ENCODE results near the gene IQCE.

The IQCE gene

DNA sequence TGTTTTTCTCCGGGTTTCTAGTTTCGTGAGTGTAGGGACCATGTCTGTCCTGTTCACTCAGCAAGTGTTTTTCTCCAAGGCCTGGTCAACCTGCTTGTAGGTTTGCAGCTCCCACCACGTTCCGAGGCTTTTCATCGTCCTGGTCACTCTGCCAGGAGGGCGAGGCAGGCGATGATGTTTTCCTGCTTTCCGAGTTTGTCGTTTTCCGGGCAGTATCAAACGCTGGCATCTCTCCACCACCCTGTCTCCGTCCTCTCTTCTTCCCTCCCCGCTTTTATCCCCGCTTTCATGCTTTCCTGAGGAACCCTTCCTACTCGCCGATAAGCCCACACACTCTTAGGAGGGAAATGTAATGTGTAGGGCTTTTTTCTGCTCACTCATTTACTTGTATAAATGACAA lies 11.2 kb downstream of the IQCE start:
- Histone ChIP-seq H3K9me2 (replicated peaks; ENCODE audit: control insufficient read depth, low read length) (no peaks in the 10 kb centered on the region), H3F3A (ENCODE audit: control insufficient read depth, insufficient read depth) (0 out of 2 replicates have a peak, but pooled peaks cover 4% of the 10 kb centered on the region), H4K20me1 (ENCODE audit: control insufficient read depth, insufficient read depth, low read depth, low read length) (no peaks in the 10 kb centered on the region), H3K9me3 (ENCODE audit: control insufficient read depth, insufficient read depth, low read length) (no peaks in the 10 kb centered on the region), H3K4me1 (ENCODE audit: control insufficient read depth, low read length) (peaks cover 19% of the 10 kb centered on the region), H3K36me3 (ENCODE audit: control insufficient read depth, low read length) (no peaks in the 10 kb centered on the region), H3K27ac (ENCODE audit: low read depth, low read length) (no peak overlapping the region), H3K27me3 (ENCODE audit: control insufficient read depth, low read length) (peaks cover 8% of the 10 kb centered on the region), H3K79me2 (ENCODE audit: control insufficient read depth, low read length) (no peaks in the 10 kb centered on the region), H3K4me3 (ENCODE audit: low read length) (no peak overlapping the region), H3K4me2 (ENCODE audit: low read length) (no peak overlapping the region)
- no peak for TF ChIP-seq CTCF (IDR thresholded peaks at IDR 0.05; ENCODE audit: low read depth, low read length, poor library complexity, severe bottlenecking)
- TF ChIP-seq EZH2phosphoT487 (IDR thresholded peaks at IDR 0.05; ENCODE audit: borderline replicate concordance, low read length) = no peak

GRCh38 chr7:2571409-2571808 lies 12.6 kb downstream of the IQCE start:
- Histone ChIP-seq H3F3A (ENCODE audit: control insufficient read depth, insufficient read depth) (0 out of 2 replicates have a peak, but pooled peaks cover 4% of the 10 kb centered on the region), H3K27ac (ENCODE audit: low read depth, low read length) (no peak overlapping the region), H3K79me2 (ENCODE audit: control insufficient read depth, low read length) (no peaks in the 10 kb centered on the region), H3K9me2 (replicated peaks; ENCODE audit: control insufficient read depth, low read length) (no peaks in the 10 kb centered on the region), H3K36me3 (ENCODE audit: control insufficient read depth, low read length) (no peaks in the 10 kb centered on the region), H3K9me3 (ENCODE audit: control insufficient read depth, insufficient read depth, low read length) (no peaks in the 10 kb centered on the region), H3K4me2 (ENCODE audit: low read length) (no peak overlapping the region), H4K20me1 (ENCODE audit: control insufficient read depth, insufficient read depth, low read depth, low read length) (no peaks in the 10 kb centered on the region), H3K27me3 (ENCODE audit: control insufficient read depth, low read length) (peaks cover 8% of the 10 kb centered on the region), H3K4me3 (ENCODE audit: low read length) (no peak overlapping the region), H3K4me1 (ENCODE audit: control insufficient read depth, low read length) (peaks cover 19% of the 10 kb centered on the region)
- TF ChIP-seq EZH2phosphoT487 (IDR thresholded peaks at IDR 0.05; ENCODE audit: borderline replicate concordance, low read length) (no peak), CTCF (IDR thresholded peaks at IDR 0.05; ENCODE audit: low read depth, low read length, poor library complexity, severe bottlenecking) (no peak)

DNA sequence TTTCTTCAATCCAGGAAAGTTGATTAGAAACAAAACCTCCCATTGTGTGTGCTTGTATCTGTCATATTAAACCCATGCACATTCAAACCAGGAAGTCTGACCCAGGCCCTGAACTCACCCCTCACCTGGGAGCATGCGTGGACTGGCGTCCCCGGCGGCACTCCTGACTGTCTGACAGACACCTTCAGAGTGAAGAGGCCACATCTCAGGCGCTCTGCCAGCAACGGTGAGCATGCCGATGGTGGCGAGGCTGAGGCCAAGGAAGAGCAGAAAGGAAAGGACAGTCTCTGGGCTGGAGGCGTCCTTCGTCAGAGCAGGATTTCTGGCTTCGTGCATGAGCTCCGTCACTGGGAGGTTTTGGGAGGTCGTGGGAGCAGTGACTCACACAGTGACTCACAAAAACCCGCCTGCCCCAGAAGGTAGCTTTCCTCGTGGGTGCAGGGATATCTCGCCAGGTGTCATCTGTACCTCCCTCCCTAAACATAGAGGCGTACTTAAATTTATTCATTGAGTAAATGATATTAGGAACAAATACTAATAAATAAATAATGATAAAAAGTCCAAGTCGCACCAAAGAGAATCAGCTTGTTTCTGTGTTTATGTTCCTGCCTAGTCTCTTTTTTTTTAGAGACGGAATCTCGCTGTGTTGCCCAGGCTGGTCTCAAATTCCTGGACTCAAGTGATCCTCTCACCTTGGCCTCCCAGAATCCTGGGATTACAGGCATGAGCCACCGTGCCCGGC lies 13.5 kb downstream of the IQCE start:
- peaks cover 11% of the 10 kb centered on the region for H3K4me1 ChIP-seq (ENCODE audit: control insufficient read depth, low read length)
- no peak overlapping the region for H3K4me3 ChIP-seq (ENCODE audit: low read length)
- no peaks in the 10 kb centered on the region for H3F3A ChIP-seq (ENCODE audit: control insufficient read depth, insufficient read depth)
- no peak for TF ChIP-seq CTCF (IDR thresholded peaks at IDR 0.05; ENCODE audit: low read depth, low read length, poor library complexity, severe bottlenecking)
- no peak for TF ChIP-seq EZH2phosphoT487 (IDR thresholded peaks at IDR 0.05; ENCODE audit: borderline replicate concordance, low read length)
- H3K27ac ChIP-seq (ENCODE audit: low read depth, low read length) = no peak overlapping the region
- no peaks in the 10 kb centered on the region for H3K9me2 ChIP-seq (replicated peaks; ENCODE audit: control insufficient read depth, low read length)
- H3K9me3 ChIP-seq (ENCODE audit: control insufficient read depth, insufficient read depth, low read length) = no peaks in the 10 kb centered on the region
- H3K27me3 ChIP-seq (ENCODE audit: control insufficient read depth, low read length) = peaks cover 3% of the 10 kb centered on the region
- H3K36me3 ChIP-seq (ENCODE audit: control insufficient read depth, low read length) = no peaks in the 10 kb centered on the region
- H4K20me1 ChIP-seq (ENCODE audit: control insufficient read depth, insufficient read depth, low read depth, low read length) = no peaks in the 10 kb centered on the region
- no peak overlapping the region for H3K4me2 ChIP-seq (ENCODE audit: low read length)
- H3K79me2 ChIP-seq (ENCODE audit: control insufficient read depth, low read length) = no peaks in the 10 kb centered on the region

Data from DOHH2 (cell line).